ENCODE data around the gene HMCN2. TPM values are rescaled to one million over a fixed set of nuclear protein-coding genes. Genes with fewer than 3 reads are reported as not detected.

HMCN2 gene
- total RNA-seq, 1 experiment from 2014 or later = 5.6 TPM

DNA sequence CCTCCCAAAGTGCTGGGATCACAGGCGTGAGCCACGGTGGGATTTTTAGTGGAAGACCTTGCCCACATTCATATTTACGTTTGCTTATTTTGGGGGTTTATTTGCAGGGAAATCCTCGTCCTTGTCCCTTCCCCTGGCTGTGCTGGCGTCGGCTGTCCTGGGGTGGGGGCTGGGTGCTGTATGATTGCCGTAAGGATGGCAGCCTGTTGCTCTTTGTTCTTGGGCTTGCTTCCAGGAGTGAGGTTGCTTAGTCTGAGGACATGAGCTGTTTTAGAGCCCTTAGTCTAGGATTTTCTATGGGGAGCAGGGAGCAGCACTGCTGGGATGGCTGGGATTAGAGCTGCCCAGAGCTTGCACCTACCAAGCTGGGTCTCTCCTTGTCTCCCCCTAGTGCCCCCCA, 93.4 kb downstream of the HMCN2 start (continued):
- no peak for TF ChIP-seq ZBTB21 (CRISPR knock-in tag; IDR thresholded peaks at IDR 0.05; ENCODE audit: borderline replicate concordance)
- TF ChIP-seq ATF6 (CRISPR knock-in tag; IDR thresholded peaks at IDR 0.05) = no peak
- no peak for TF ChIP-seq HMGA2 (CRISPR knock-in tag; IDR thresholded peaks at IDR 0.05)

- H3K9me3 Mint-ChIP-seq = peaks cover 3% of the 10 kb centered on the region; the same call in 1 of the 2 replicates
- H3K27me3 Mint-ChIP-seq (ENCODE audit: low read depth) = no peaks in the 10 kb centered on the region
- H3K27ac Mint-ChIP-seq = 0 out of 2 replicates have a peak overlapping the region, but pooled peaks have one; percentile 52
- H3K36me3 Mint-ChIP-seq = peaks cover 5% of the 10 kb centered on the region; the same call in 1 of the 2 replicates
- ChIA-PET CTCF (interaction anchor here (0.6 to 1.3 kb wide), 4 partner anchors 9 to 487 kb away, joined by 4 to 5 read pairs (median 4); no protein-coding TSS in a partner anchor), POLR2A (no interaction called here)
- no peak overlapping the region for H3K4me3 Mint-ChIP-seq
- DNase-seq (ENCODE audit: low spot score) (no peak), ATAC-seq (peak; percentile 69)
- H3K4me1 Mint-ChIP-seq = no peaks in the 10 kb centered on the region
- no peak for TF ChIP-seq IRF1 (CRISPR knock-in tag; IDR thresholded peaks at IDR 0.05)
- TF ChIP-seq FOXJ3 (CRISPR knock-in tag; IDR thresholded peaks at IDR 0.05; ENCODE audit: borderline replicate concordance) = no peak
- no peak for TF ChIP-seq MXD4 (CRISPR knock-in tag; IDR thresholded peaks at IDR 0.05; ENCODE audit: borderline replicate concordance)
- no peak for TF ChIP-seq ZNF281 (CRISPR knock-in tag; IDR thresholded peaks at IDR 0.05)
- TF ChIP-seq FOXK1 (CRISPR knock-in tag; IDR thresholded peaks at IDR 0.05) = no peak
- no peak for TF ChIP-seq ERG (CRISPR knock-in tag; IDR thresholded peaks at IDR 0.05)
- TF ChIP-seq, protein P1, sequence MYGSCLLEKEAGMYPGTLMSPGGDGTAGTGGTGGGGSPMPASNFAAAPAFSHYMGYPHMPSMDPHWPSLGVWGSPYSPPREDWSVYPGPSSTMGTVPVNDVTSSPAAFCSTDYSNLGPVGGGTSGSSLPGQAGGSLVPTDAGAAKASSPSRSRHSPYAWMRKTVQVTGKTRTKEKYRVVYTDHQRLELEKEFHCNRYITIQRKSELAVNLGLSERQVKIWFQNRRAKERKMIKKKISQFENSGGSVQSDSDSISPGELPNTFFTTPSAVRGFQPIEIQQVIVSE (CRISPR knock-in tag; IDR thresholded peaks at IDR 0.05; ENCODE audit: borderline replicate concordance) = no peak
- no peak for TF ChIP-seq FOXP4 (CRISPR knock-in tag; IDR thresholded peaks at IDR 0.05)
- no peak for TF ChIP-seq E2F4 (CRISPR knock-in tag; IDR thresholded peaks at IDR 0.05; ENCODE audit: borderline replicate concordance, low read depth)
- no peak for TF ChIP-seq ATF3 (CRISPR knock-in tag; conservative IDR thresholded peaks at IDR 0.05)
- TF ChIP-seq JUN (CRISPR knock-in tag; IDR thresholded peaks at IDR 0.05) = no peak
- TF ChIP-seq PRRX2 (CRISPR knock-in tag; IDR thresholded peaks at IDR 0.05) = no peak
- TF ChIP-seq, protein P2, sequence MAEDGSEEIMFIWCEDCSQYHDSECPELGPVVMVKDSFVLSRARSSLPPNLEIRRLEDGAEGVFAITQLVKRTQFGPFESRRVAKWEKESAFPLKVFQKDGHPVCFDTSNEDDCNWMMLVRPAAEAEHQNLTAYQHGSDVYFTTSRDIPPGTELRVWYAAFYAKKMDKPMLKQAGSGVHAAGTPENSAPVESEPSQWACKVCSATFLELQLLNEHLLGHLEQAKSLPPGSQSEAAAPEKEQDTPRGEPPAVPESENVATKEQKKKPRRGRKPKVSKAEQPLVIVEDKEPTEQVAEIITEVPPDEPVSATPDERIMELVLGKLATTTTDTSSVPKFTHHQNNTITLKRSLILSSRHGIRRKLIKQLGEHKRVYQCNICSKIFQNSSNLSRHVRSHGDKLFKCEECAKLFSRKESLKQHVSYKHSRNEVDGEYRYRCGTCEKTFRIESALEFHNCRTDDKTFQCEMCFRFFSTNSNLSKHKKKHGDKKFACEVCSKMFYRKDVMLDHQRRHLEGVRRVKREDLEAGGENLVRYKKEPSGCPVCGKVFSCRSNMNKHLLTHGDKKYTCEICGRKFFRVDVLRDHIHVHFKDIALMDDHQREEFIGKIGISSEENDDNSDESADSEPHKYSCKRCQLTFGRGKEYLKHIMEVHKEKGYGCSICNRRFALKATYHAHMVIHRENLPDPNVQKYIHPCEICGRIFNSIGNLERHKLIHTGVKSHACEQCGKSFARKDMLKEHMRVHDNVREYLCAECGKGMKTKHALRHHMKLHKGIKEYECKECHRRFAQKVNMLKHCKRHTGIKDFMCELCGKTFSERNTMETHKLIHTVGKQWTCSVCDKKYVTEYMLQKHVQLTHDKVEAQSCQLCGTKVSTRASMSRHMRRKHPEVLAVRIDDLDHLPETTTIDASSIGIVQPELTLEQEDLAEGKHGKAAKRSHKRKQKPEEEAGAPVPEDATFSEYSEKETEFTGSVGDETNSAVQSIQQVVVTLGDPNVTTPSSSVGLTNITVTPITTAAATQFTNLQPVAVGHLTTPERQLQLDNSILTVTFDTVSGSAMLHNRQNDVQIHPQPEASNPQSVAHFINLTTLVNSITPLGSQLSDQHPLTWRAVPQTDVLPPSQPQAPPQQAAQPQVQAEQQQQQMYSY (CRISPR knock-in tag; IDR thresholded peaks at IDR 0.05) = no peak
- no peak for TF ChIP-seq SMAD3 (CRISPR knock-in tag; IDR thresholded peaks at IDR 0.05; ENCODE audit: borderline replicate concordance)
- TF ChIP-seq NR1H2 (CRISPR knock-in tag; IDR thresholded peaks at IDR 0.05) = no peak
- TF ChIP-seq NFE2L1 (CRISPR knock-in tag; IDR thresholded peaks at IDR 0.05) = no peak
- TF ChIP-seq ELF4 (CRISPR knock-in tag; IDR thresholded peaks at IDR 0.05; ENCODE audit: low read depth) = no peak
Observed at GRCh38 chr9:130359819-130360218, 94.3 kb downstream of the HMCN2 start.

Data from WTC11 (cell line).